C4-2B (cell line): ENCODE measurements around the gene DNAH6.

ENCODE experiments used
- CTCF ChIP-seq: fragments of 450-650 bp; conservative IDR thresholded peaks from 2 replicates; pipeline ENCODE4 v1.5.1; 2017; ENCODE audit warnings: mild to moderate bottlenecking
- ZFX ChIP-seq: fragments of 450-650 bp; IDR thresholded peaks from 2 replicates; pipeline ENCODE4 v1.6.1; 2017

DNA sequence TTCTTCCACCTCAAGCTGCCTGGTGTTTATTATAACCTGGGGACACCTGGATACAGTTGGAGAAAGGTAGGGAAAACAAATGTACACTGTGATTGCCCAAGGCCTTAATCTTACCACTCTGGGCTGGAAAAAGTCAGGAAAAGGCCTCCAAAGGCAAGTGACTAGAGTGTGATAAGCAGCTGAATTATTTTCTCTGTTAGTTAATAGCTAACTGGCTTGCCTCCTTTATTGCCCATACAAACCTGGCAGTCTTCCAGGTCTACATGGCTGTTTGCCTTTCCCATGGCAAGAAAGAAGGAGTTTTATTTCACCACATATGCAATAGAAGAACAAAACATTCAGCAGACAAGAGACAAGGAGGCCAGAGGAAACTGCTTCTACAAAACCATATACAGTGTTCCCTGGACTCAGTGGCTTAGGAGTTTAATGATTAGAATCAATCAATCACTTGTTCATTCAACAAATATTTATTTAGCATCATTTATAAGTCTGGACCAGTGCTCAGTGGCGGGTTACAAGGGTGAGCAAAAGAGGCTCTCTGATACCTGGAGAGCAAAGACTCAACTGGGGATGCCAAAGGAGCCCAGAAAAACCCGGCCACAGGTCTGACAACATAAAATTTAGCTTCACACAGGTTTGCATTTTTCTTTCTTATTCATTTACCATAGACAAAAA is 29.7 kb upstream of the DNAH6 start:
- TF ChIP-seq CTCF (no peak), ZFX (no peak)
